Activated CD4-positive, alpha-beta T cell treated with anti-CD3 and anti-CD28 coated beads, Interleukin-2, amount 50 U/mL, for 1 hour (primary cell): Measurements from ENCODE around the gene TNIP1.
A peak's percentile ranks its signal among the peaks of the same experiment; 100 is the strongest.

Experiments
- DNase-seq: peaks from one replicate; pipeline ENCODE4 v3.0.0-alpha.2; 2020

The TNIP1 gene

DNA sequence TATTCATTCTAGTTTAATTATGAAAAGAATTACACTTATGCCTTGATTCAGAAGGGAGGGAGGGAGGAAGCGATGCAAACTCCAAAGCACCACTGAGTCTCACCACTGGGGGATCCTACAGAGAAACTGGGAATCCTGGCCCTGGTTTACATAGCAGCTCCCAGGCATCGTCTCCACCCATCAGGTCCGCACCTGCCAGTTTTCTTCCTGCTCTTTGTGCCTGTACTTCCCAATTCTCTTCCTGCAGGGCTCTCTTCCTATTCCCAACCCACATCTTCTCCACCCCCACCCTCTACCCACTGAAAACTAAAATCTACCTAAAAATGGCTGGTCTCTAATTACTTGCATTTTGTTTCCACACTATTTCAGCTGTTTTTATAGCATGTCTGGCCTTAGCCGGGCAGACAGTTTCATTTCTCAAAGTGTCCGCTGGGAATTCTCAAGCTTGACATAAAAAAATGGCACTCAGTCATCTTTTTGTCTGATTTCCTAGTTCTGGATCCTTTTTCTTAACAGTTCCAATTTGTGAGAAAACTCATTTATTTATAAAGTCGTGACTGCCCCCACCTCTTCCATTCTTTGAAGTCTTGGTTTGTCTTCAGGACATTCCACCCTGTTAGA is 1.6 kb upstream of the TNIP1 start:
- no peak for DNase-seq

GRCh38 chr5:151081431-151082281 is 822 bp upstream of the TNIP1 start:
- no peak for DNase-seq

DNA sequence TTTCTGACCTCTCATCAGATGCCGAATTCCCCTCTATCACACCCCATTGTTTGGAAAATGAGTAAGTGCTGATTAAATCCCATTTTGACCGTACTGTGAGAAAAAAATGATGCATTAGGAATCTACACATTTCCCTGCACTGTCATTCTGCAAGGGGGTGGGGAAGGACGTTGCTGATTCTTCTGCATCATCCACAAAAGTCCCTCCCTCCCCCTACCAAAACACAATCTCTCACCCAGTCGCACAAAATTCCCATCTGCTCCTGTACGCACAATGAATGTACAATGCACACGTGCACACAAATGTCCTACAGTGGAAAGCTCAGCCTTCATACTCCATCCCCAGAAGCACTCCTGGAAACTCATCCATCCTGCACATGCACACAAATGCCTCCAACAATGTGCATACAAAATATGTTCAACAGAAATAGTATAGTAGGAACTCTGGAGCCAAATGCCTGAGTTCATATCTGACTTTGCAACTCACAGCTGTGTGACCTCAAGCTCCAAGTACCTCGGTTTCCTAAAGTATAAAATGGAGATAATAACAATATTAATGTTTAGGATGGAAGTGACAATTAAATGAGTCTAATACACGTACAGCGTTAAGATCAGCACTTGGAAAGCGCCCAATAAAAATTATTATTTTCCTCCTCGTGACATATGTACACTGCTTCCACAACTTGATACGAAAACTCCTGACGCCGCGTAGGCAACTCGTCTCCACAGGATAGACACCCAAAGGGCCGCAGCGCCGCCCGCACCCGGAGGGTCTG is 809 bp downstream of the TNIP1 start:
- no peak for DNase-seq

GRCh38 chr5:151078490-151079262 is 2.2 kb downstream of the TNIP1 start:
- DNase-seq = peak; percentile 58

GRCh38 chr5:151077967-151078366 is 2.9 kb downstream of the TNIP1 start:
- DNase-seq = no peak

- DNase-seq = no peak
These were observed 3.4 kb downstream of the TNIP1 start for GRCh38 chr5:151077419-151077818.

- DNase-seq = no peak
These were observed 4.2 kb downstream of the TNIP1 start for GRCh38 chr5:151076616-151077015.

- no peak for DNase-seq
These were observed 5.0 kb downstream of the TNIP1 start for GRCh38 chr5:151075698-151076331.

GRCh38 chr5:151074557-151074956 is 6.3 kb downstream of the TNIP1 start:
- DNase-seq = no peak

DNA sequence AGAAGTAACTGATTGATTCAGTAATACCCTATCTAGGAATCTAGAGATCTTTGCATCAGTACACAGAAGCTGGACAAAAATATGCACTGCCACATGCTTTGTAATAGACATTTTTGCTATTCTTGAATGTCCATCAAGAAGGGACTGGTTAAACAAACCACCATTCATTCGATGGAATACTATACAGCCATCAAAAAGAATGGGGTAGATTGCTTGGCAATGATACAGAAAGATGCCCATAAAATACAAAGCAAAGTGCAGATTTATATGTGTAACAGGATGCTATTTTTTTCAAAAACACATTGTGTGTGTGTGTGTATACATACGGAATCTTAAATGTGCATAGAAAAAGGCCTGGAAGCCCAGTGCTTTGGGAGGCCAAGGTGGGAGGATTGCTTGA is 7.6 kb downstream of the TNIP1 start:
- no peak for DNase-seq

GRCh38 chr5:151072630-151073025 is 8.2 kb downstream of the TNIP1 start:
- DNase-seq = no peak

GRCh38 chr5:151071848-151072629 is 8.8 kb downstream of the TNIP1 start:
- no peak for DNase-seq

DNA sequence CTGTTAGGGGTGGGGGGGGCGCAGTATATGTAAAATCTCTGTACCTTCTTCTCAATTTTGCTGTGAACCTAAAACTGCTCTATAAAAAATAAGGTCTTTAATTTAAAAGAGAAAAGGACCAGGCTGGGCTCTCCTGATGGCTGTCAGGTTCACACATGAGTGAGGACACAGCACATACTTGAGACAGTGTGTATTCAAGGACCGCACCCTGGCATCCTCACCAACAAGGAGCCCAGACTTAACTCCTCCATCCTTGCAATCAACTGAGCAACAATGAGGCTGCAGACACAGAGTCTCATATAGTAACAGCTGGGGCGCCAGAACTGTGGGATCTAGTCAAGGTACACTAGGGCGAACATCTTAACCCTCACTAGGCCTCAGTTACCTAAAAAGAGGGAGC is 9.8 kb downstream of the TNIP1 start:
- DNase-seq = no peak

- no peak for DNase-seq
These were observed 10.4 kb downstream of the TNIP1 start for GRCh38 chr5:151070449-151070848.

DNA sequence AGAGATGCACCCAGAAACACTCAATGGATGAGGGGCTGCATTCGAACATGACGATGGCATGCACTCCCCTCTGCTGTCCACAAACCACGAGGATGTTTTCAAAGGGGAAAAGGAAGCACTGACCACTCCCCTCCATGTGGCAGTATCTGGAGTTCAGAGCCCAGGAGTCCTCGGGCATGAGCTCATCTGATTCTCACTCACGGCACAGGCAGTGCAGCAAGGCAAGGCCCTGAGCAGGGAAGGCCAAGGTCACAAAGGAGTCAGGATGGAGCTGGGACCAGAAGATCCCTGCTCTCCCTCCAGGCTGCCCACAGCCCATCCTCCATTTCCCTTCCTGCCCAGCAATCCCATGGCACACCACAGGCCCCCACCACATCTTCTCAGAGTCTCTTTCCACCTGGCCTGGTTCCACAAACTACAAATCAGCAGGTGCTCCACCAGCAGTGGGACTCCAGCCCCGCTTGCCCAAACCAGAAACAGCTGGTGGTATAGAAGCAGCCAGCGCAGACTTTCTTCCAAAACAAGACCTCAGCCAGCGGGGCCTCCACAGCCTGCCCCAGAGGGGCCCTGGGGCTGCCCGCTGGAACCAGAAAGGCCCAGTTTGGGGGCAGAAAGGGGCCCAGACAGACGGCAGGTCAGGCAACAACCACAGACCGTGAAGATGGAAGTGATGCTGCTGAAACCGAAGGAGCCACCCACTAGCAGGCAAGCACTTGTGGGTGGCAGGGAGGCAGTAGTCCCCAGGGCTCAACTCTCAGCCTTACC is 12.2 kb downstream of the TNIP1 start:
- no peak for DNase-seq

DNA sequence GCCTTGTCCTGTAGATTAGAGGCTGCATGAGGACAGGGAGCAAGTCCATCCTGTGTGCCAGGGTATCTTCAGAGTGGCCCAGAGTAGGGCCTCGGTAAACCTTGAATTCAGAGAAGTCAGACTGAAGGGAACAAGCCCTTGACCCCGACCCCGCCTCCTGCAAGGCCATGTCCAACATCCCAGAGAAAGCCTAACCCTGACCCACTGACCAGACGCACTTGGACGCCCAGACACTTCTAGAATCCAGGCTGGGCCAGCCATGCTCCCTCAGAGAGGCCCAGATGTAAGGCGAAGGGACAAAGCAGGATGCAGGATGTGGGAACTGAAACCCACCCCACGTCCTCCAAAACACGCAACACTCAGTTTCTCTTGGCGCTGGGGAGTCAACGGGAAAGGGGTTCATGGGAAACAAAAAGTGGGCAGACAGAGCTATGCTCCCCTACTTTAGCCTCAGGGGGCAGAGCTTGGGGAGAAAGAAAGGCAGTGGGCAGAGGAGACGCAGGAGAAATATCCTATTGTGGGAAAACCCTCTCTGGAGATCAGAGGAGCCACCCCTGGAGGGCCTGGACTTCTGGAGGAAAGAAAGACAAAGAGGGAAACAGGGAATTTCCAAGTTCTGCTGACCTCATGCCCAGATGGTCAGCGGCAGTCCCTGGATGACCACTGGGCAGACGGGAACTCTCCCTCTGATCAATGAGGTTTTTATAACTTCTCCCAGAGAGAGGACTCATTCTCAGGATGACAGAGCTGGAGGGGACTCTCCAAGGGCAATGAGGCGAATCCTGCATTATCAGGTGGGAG is 13.0 kb downstream of the TNIP1 start:
- DNase-seq = no peak

DNA sequence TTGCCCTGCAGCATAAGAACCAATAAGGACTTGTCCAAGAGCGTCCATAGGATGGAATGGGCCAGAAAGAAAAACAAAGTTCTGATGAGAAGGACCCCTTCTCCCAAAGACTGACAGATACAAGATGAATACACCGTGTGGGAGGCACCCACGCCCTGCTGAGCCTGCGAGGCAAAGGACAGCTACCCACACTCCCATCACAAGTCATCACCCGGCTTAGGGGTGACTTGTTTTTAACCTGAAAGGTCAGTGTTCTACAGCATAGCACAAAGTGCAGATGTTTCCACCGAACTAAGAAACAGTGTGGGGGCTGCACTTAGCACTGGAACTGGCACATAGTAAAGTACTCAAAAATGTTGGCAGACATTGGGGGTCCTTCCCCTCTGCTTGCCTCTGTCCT is 13.9 kb downstream of the TNIP1 start:
- DNase-seq = no peak

- DNase-seq = no peak
These were observed 15.2 kb downstream of the TNIP1 start for GRCh38 chr5:151065609-151066008.

GRCh38 chr5:151064916-151065499 is 15.8 kb downstream of the TNIP1 start:
- no peak for DNase-seq
